ENCODE measurements around the gene HCRTR1. TPM values are rescaled to one million over a fixed set of nuclear protein-coding genes. Genes with fewer than 3 reads are reported as not detected.

The HCRTR1 gene
- total and polyA plus RNA-seq, 3 donors from 2014 or later: 0.19 to 0.31 TPM; not detected in 1

GRCh38 chr1:31609514-31610118 is 7.9 kb upstream of the HCRTR1 start:
- no peak overlapping the region for H3K27ac ChIP-seq
- H3K36me3 ChIP-seq (ENCODE audit: low read depth, missing control alignments): no peaks in the 10 kb centered on the region
- intact Hi-C loops (cut with DNase I; ENCODE audit: low total_unique reads): no loop called here
- H3K4me3 ChIP-seq: no peak overlapping the region
- H3K4me1 ChIP-seq: no peaks in the 10 kb centered on the region
- TF ChIP-seq CTCF (IDR thresholded peaks at IDR 0.05): no peak
- no peak for TF ChIP-seq POLR2A (IDR thresholded peaks at IDR 0.05)
- no peaks in the 10 kb centered on the region for H3K9me3 ChIP-seq
- 37 to 56% methylated on average over 1 of the region's 1 CpG for WGBS, 2 donors
- DNase-seq: no peak
- H3K27me3 ChIP-seq: no peaks in the 10 kb centered on the region

- Histone ChIP-seq H3K27me3 (no peaks in the 10 kb centered on the region), H3K4me1 (peaks cover 9% of the 10 kb centered on the region), H3K4me3 (no peak overlapping the region), H3K27ac (no peak overlapping the region), H3K36me3 (ENCODE audit: low read depth, missing control alignments) (no peaks in the 10 kb centered on the region), H3K9me3 (no peaks in the 10 kb centered on the region)
- no peak for DNase-seq
- WGBS, 2 donors: 89 to 90% methylated on average over 4 to 8 of the region's 8 CpGs
- intact Hi-C loops (cut with DNase I; ENCODE audit: low total_unique reads): no loop called here
- TF ChIP-seq CTCF (IDR thresholded peaks at IDR 0.05) (no peak), POLR2A (IDR thresholded peaks at IDR 0.05) (no peak)
These were observed 3.0 kb upstream of the HCRTR1 start for GRCh38 chr1:31614414-31615005.

- Histone ChIP-seq H3K4me1 (peaks cover 9% of the 10 kb centered on the region), H3K4me3 (no peak overlapping the region), H3K27ac (no peak overlapping the region), H3K36me3 (ENCODE audit: low read depth, missing control alignments) (no peaks in the 10 kb centered on the region), H3K9me3 (no peaks in the 10 kb centered on the region), H3K27me3 (no peaks in the 10 kb centered on the region)
- intact Hi-C loops (cut with DNase I; ENCODE audit: low total_unique reads): no loop called here
- no peak for DNase-seq
- TF ChIP-seq POLR2A (IDR thresholded peaks at IDR 0.05): no peak
- no peak for TF ChIP-seq CTCF (IDR thresholded peaks at IDR 0.05)
- 90 to 97% methylated on average over 4 to 6 of the region's 6 CpGs for whole genome bisulfite sequencing, 2 donors
These were observed 2.1 kb upstream of the HCRTR1 start for GRCh38 chr1:31615414-31615813.

GRCh38 chr1:31615939-31616338 is 1.6 kb upstream of the HCRTR1 start:
- no peak for DNase-seq
- TF ChIP-seq CTCF (IDR thresholded peaks at IDR 0.05) (no peak), POLR2A (IDR thresholded peaks at IDR 0.05) (no peak)
- Histone ChIP-seq H3K4me3 (no peak overlapping the region), H3K4me1 (peaks cover 9% of the 10 kb centered on the region), H3K27ac (no peak overlapping the region), H3K9me3 (no peaks in the 10 kb centered on the region), H3K27me3 (no peaks in the 10 kb centered on the region), H3K36me3 (ENCODE audit: low read depth, missing control alignments) (no peaks in the 10 kb centered on the region)
- intact Hi-C loops (cut with DNase I; ENCODE audit: low total_unique reads): no loop called here
- 44 to 90% methylated on average over 2 of the region's 2 CpGs for WGBS, 2 donors
